Right ventricle myocardium superior (tissue), 1 donor: Measurements from ENCODE around the gene EIF3CL. TPM values are rescaled to one million over a fixed set of nuclear protein-coding genes. Genes with fewer than 3 reads are reported as not detected.
"Not testable (repeated sequence)": the region's sequence is repeated elsewhere in the genome, so short reads cannot be mapped to it uniquely, and the experiment has no call there.

Experiments used
- ATAC-seq: fragments of 200-7000 bp; cut with Tn5 transposase; one replicate; pipeline ENCODE4 v1.9.1; 2020; ENCODE audit warnings: mild to moderate bottlenecking; ENCODE audit not compliant: poor library complexity
- DNase-seq: peaks from one replicate; pipeline ENCODE4 v3.0.0-alpha.2; 2020
- intact Hi-C: fragments of 100-400 bp; cut with DNase I; formaldehyde crosslinking; loops from one replicate; pipeline ENCODE4 v1.11.2; 2022
- long read RNA-seq: library from polyadenylated mRNA; unstranded; transcript quantifications from one replicate; pipeline ENCODE4 v2.0.0, GENCODE V29; 2021
- total RNA-seq: library from RNA; stranded (reverse); fragmentation: NEBNext Ultra II Directional; extraction: Animal tissue kit (Norgen Biotek cat#: 25700); gene quantifications from one replicate; pipeline ENCODE4 v1.2.1, GENCODE V29; 2021
- donor health status: DM: no; HTN: yes; CAD: no; lungs with severe emphysema.

EIF3CL gene
- total RNA-seq, result 24.7 TPM
- long read RNA-seq, partial matches to known transcripts, result 30 of 36 reads
- long read RNA-seq, other reads (novel, unspliced or antisense), result 2 of 36 reads

- ATAC-seq, result peak; percentile 100
- intact Hi-C loops, DNase-seq: not testable (repeated sequence)
These were observed at the start of gene EIF3CL for GRCh38 chr16:28403220-28404072. Gene EIF3CL (minus strand): TSS chr16:28403841. CDS start chr16:28403618, 223 bp downstream.

GRCh38 chr16:28447081-28447480 is 43.4 kb upstream of the EIF3CL start:
- intact Hi-C loops, ATAC-seq, DNase-seq: not testable (repeated sequence)

- ATAC-seq, DNase-seq, intact Hi-C loops: not testable (repeated sequence)
These were observed 42.7 kb upstream of the EIF3CL start for GRCh38 chr16:28446388-28446787.

GRCh38 chr16:28443943-28444342 is 40.3 kb upstream of the EIF3CL start:
- intact Hi-C loops, ATAC-seq, DNase-seq: not testable (repeated sequence)

- ATAC-seq, DNase-seq, intact Hi-C loops: not testable (repeated sequence)
These were observed 35.3 kb upstream of the EIF3CL start for GRCh38 chr16:28438899-28439298.

GRCh38 chr16:28435340-28435739 is 31.7 kb upstream of the EIF3CL start:
- DNase-seq, intact Hi-C loops, ATAC-seq: not testable (repeated sequence)

GRCh38 chr16:28426060-28426680 is 22.5 kb upstream of the EIF3CL start:
- intact Hi-C loops, result not testable (repeated sequence)

GRCh38 chr16:28421071-28421750 is 17.6 kb upstream of the EIF3CL start:
- DNase-seq, intact Hi-C loops: not testable (repeated sequence)
- peak; percentile 68 for ATAC-seq

More at GRCh38 chr16:28426060-28426680, 22.5 kb upstream of the EIF3CL start:
- peak; percentile 100 for ATAC-seq
- not testable (repeated sequence) for DNase-seq

GRCh38 chr16:28417033-28417432 is 13.4 kb upstream of the EIF3CL start:
- intact Hi-C loops, result not testable (repeated sequence)

GRCh38 chr16:28414530-28414929 is 10.9 kb upstream of the EIF3CL start:
- not testable (repeated sequence) for ATAC-seq

More at GRCh38 chr16:28417033-28417432, 13.4 kb upstream of the EIF3CL start:
- not testable (repeated sequence) for DNase-seq, ATAC-seq

GRCh38 chr16:28413585-28413984 is 9.9 kb upstream of the EIF3CL start:
- ATAC-seq, intact Hi-C loops: not testable (repeated sequence)

More at GRCh38 chr16:28414530-28414929, 10.9 kb upstream of the EIF3CL start:
- DNase-seq, intact Hi-C loops: not testable (repeated sequence)

GRCh38 chr16:28392054-28392453 is 11.6 kb downstream of the EIF3CL start:
- intact Hi-C loops, ATAC-seq: not testable (repeated sequence)

More at GRCh38 chr16:28413585-28413984, 9.9 kb upstream of the EIF3CL start:
- DNase-seq, result not testable (repeated sequence)

GRCh38 chr16:28382177-28382867 is 21.3 kb downstream of the EIF3CL start:
- peak; percentile 85 for ATAC-seq
- intact Hi-C loops, DNase-seq: not testable (repeated sequence)

More at GRCh38 chr16:28392054-28392453, 11.6 kb downstream of the EIF3CL start:
- not testable (repeated sequence) for DNase-seq

GRCh38 chr16:28377822-28378221 is 25.8 kb downstream of the EIF3CL start:
- intact Hi-C loops, DNase-seq: not testable (repeated sequence)

GRCh38 chr16:28377108-28377625 is 26.5 kb downstream of the EIF3CL start:
- ATAC-seq, DNase-seq, intact Hi-C loops: not testable (repeated sequence)

More at GRCh38 chr16:28377822-28378221, 25.8 kb downstream of the EIF3CL start:
- not testable (repeated sequence) for ATAC-seq

GRCh38 chr16:28375115-28375514 is 28.5 kb downstream of the EIF3CL start:
- peak; percentile 53 for ATAC-seq
- DNase-seq, intact Hi-C loops: not testable (repeated sequence)

GRCh38 chr16:28374281-28374680 is 29.4 kb downstream of the EIF3CL start:
- DNase-seq, intact Hi-C loops: not testable (repeated sequence)
- ATAC-seq, result peak; percentile 13
